H1 (cell line): ENCODE data around the gene CAP1. TPM values are rescaled to one million over a fixed set of nuclear protein-coding genes. Genes with fewer than 3 reads are reported as not detected.

Experiments used
- CTCF ChIA-PET: fragments of 300-600 bp; sonication (Branson Sonifier 250); formaldehyde crosslinking; loops from one replicate; lab custom pipeline; 2021; ENCODE audit not compliant: partially characterized antibody; lab: Charles Lee
- POLR2A ChIA-PET: fragments of 300-600 bp; sonication (Branson Sonifier 250); formaldehyde crosslinking; loops from one replicate; lab custom pipeline; 2021; ENCODE audit warnings: inconsistent platforms; ENCODE audit not compliant: partially characterized antibody; lab: Charles Lee
- DNase-seq, 2 experiments: peaks; one replicate each; pipeline versions ENCODE4 v3.0.0 to v3.0.0-alpha.2; 2010 to 2022; ENCODE audit warnings: low spot score in 2 of 2, low read depth in 1 of 2, mixed read lengths in 1 of 2
- FAIRE-seq: peaks from 2 replicates; lab custom pipeline; 2011; peaks lifted over from hg19 to GRCh38; lab: Jason Lieb, UNC
- H2AFZ ChIP-seq: 2 replicates; pipeline ENCODE4 v1.8.1; 2012; ENCODE audit warnings: low read length, inconsistent platforms
- H2AK5ac ChIP-seq: 2 replicates; pipeline ENCODE4 v1.6.1; 2013; ENCODE audit warnings: low read depth, low read length
- H2BK120ac ChIP-seq: replicated peaks from 2 replicates; pipeline ENCODE3; 2013; ENCODE audit warnings: low read depth, low read length, inconsistent platforms
- H2BK12ac ChIP-seq: 2 replicates; pipeline ENCODE4 v1.6.1; 2013; ENCODE audit warnings: low read depth, low read length
- H2BK15ac ChIP-seq: 2 replicates; pipeline ENCODE4 v1.6.1; 2013; ENCODE audit warnings: low read length
- H2BK20ac ChIP-seq: 2 replicates; pipeline ENCODE4 v1.6.1; 2013; ENCODE audit warnings: low read length
- H2BK5ac ChIP-seq: 2 replicates; pipeline ENCODE4 v1.6.1; 2013; ENCODE audit warnings: low read depth, low read length
- H3K14ac ChIP-seq: 2 replicates; pipeline ENCODE4 v1.6.1; 2013; ENCODE audit warnings: inconsistent platforms; ENCODE audit not compliant: insufficient read length
- H3K18ac ChIP-seq: 2 replicates; pipeline ENCODE4 v1.6.1; 2013; ENCODE audit warnings: low read length; ENCODE audit errors: extremely low read depth
- H3K23ac ChIP-seq: 2 replicates; pipeline ENCODE4 v1.6.1; 2013; ENCODE audit warnings: inconsistent platforms; ENCODE audit not compliant: insufficient read length
- H3K23me2 ChIP-seq: 2 replicates; pipeline ENCODE4 v1.6.1; 2013; ENCODE audit warnings: low read depth, low read length
- H3K27ac ChIP-seq: 2 replicates; pipeline ENCODE4 v1.6.1; 2011; ENCODE audit warnings: low read depth, low read length, inconsistent platforms
- H3K27me3 ChIP-seq, 4 experiments: replicated peaks in 1 of 4; 1 replicate in 1 of 4; 2 replicates in 3 of 4; pipeline versions ENCODE4 v1.6.1 to v1.8.1; 2011 to 2013; ENCODE audit warnings: low read length in 3 of 4, mild to moderate bottlenecking in 3 of 4, inconsistent platforms in 2 of 4, mixed read lengths in 2 of 4, moderate library complexity in 1 of 4; ENCODE audit not compliant: control insufficient read depth in 3 of 4, insufficient read depth in 3 of 4; ENCODE audit errors: extremely low read depth in 1 of 4
- H3K36me3 ChIP-seq, 4 experiments: 2 replicates each; pipeline versions ENCODE4 v1.6.1 to v1.8.1; 2011 to 2013; ENCODE audit warnings: mild to moderate bottlenecking in 4 of 4, low read length in 3 of 4, moderate library complexity in 2 of 4, control low read depth in 1 of 4, inconsistent platforms in 1 of 4; ENCODE audit not compliant: insufficient read depth in 4 of 4, control insufficient read depth in 2 of 4
- H3K4ac ChIP-seq: replicated peaks from 2 replicates; pipeline ENCODE3; 2013; ENCODE audit warnings: low read length, low read depth, mixed read lengths, inconsistent platforms; ENCODE audit not compliant: insufficient read length
- H3K4me1 ChIP-seq, 4 experiments: replicated peaks in 1 of 4; 1 replicate in 1 of 4; 2 replicates in 3 of 4; pipeline versions ENCODE4 v1.6.1 to v1.8.1; 2011 to 2013; ENCODE audit warnings: low read length in 3 of 4, inconsistent platforms in 2 of 4, mixed read lengths in 1 of 4; ENCODE audit not compliant: insufficient read depth in 4 of 4, control insufficient read depth in 3 of 4
- H3K4me2 ChIP-seq, 2 experiments: 2 replicates each; pipeline versions ENCODE4 v1.6.1 to v1.8.1; 2011 to 2013; ENCODE audit warnings: low read depth in 2 of 2, low read length in 2 of 2, control low read depth in 1 of 2, inconsistent platforms in 1 of 2, mild to moderate bottlenecking in 1 of 2; ENCODE audit not compliant: insufficient read depth in 1 of 2
- H3K4me3 ChIP-seq, 4 experiments: fragments of 200-600, 300-600 bp in 1 of 4; sonication (generic), shearing (Covaris generic), sonication (Bioruptor Twin) in 1 of 4; 2 replicates each; pipeline versions ENCODE4 v1.5.1 to v1.8.1; 2011 to 2016; ENCODE audit warnings: low read length in 4 of 4, low read depth in 3 of 4, control low read depth in 2 of 4, inconsistent platforms in 2 of 4, mild to moderate bottlenecking in 2 of 4, mixed read lengths in 1 of 4, moderate library complexity in 1 of 4; ENCODE audit not compliant: insufficient read depth in 2 of 4; ENCODE audit errors: extremely low read depth in 1 of 4
- H3K56ac ChIP-seq: replicated peaks from 2 replicates; pipeline ENCODE3; 2013; ENCODE audit warnings: low read depth, mild to moderate bottlenecking, mixed read lengths, low read length, inconsistent platforms; ENCODE audit not compliant: insufficient read length
- H3K79me1 ChIP-seq: 2 replicates; pipeline ENCODE4 v1.6.1; 2013; ENCODE audit warnings: low read depth, low read length, control low read depth
- H3K79me2 ChIP-seq, 2 experiments: 2 replicates each; pipeline versions ENCODE4 v1.6.1 to v1.8.1; 2012 to 2013; ENCODE audit warnings: low read length in 2 of 2, mild to moderate bottlenecking in 2 of 2, inconsistent platforms in 1 of 2; ENCODE audit not compliant: insufficient read depth in 2 of 2, control insufficient read depth in 1 of 2
- H3K9ac ChIP-seq, 4 experiments: replicated peaks in 1 of 4; 1 replicate in 1 of 4; 2 replicates in 3 of 4; pipeline versions ENCODE4 v1.6.1 to v1.8.1; 2011 to 2013; ENCODE audit warnings: low read depth in 3 of 4, low read length in 3 of 4, control low read depth in 2 of 4, mild to moderate bottlenecking in 2 of 4, moderate library complexity in 2 of 4, inconsistent platforms in 1 of 4; ENCODE audit errors: extremely low read depth in 1 of 4
- H3K9me3 ChIP-seq, 2 experiments: 2 replicates each; pipeline versions ENCODE4 v1.6.1 to v1.8.1; 2012 to 2013; ENCODE audit warnings: mild to moderate bottlenecking in 2 of 2, moderate library complexity in 2 of 2, control low read depth in 1 of 2, inconsistent platforms in 1 of 2, low read depth in 1 of 2, low read length in 1 of 2, mixed read lengths in 1 of 2; ENCODE audit not compliant: insufficient read depth in 2 of 2
- H4K20me1 ChIP-seq, 2 experiments: replicated peaks in 1 of 2; 2 replicates each; pipeline versions ENCODE3 to v1.8.1; 2011 to 2013; ENCODE audit warnings: inconsistent platforms in 2 of 2, low read length in 2 of 2, mild to moderate bottlenecking in 1 of 2; ENCODE audit not compliant: insufficient read depth in 2 of 2, control insufficient read depth in 1 of 2
- H4K5ac ChIP-seq: 2 replicates; pipeline ENCODE4 v1.6.1; 2013; ENCODE audit warnings: low read length, low read depth, mixed read lengths, inconsistent platforms; ENCODE audit not compliant: insufficient read length
- H4K8ac ChIP-seq: 2 replicates; pipeline ENCODE4 v1.8.0; 2013; ENCODE audit warnings: mild to moderate bottlenecking, moderate library complexity, low read length, inconsistent platforms; ENCODE audit not compliant: insufficient read depth; ENCODE audit errors: extremely low read depth
- H4K91ac ChIP-seq: replicated peaks from 2 replicates; pipeline ENCODE3; 2013; ENCODE audit warnings: low read length, mixed read lengths, inconsistent platforms; ENCODE audit not compliant: insufficient read length
- BACH1 ChIP-seq: IDR thresholded peaks from 2 replicates; pipeline ENCODE4 v1.6.1; 2012; ENCODE audit warnings: low read length, improper control_type of control experiment
- EGR1 ChIP-seq: IDR thresholded peaks from 2 replicates; pipeline ENCODE4 v1.6.1; 2011; ENCODE audit warnings: low read depth, low read length, borderline replicate concordance
- EZH2 ChIP-seq: fragments of 200-600 bp; sonication (generic); IDR thresholded peaks from 2 replicates; pipeline ENCODE4 v1.7.1; 2012; ENCODE audit warnings: low read depth, mild to moderate bottlenecking, moderate library complexity, low read length, inconsistent platforms; ENCODE audit not compliant: severe bottlenecking
- HDAC6 ChIP-seq: IDR thresholded peaks from one replicate; pipeline ENCODE4 v1.7.1; 2012; ENCODE audit warnings: low read depth, mild to moderate bottlenecking, inconsistent platforms, low read length, moderate library complexity
- MAFK ChIP-seq: IDR thresholded peaks from 2 replicates; pipeline ENCODE4 v1.6.1; 2012; ENCODE audit warnings: low read depth, mild to moderate bottlenecking, improper control_type of control experiment, low read length
- SP1 ChIP-seq: IDR thresholded peaks from 2 replicates; pipeline ENCODE4 v1.6.1; 2011; ENCODE audit warnings: low read depth, low read length
- TAF1 ChIP-seq: IDR thresholded peaks from 2 replicates; pipeline ENCODE4 v1.6.1; 2011; ENCODE audit warnings: mild to moderate bottlenecking, low read depth, low read length
- ZNF274 ChIP-seq: IDR thresholded peaks from 2 replicates; pipeline ENCODE4 v1.7.0; 2012; ENCODE audit warnings: low read length, borderline replicate concordance; ENCODE audit errors: extremely low read depth
- WGBS, 2 experiments: shearing (Covaris generic) in 1 of 2; methylation state at CpG; one replicate each; pipeline versions ENCODE4 v1.1.6 to v1.1.7; 2013 to 2015; ENCODE audit warnings: low lambda C conversion rate in 2 of 2, mixed read lengths in 2 of 2, inconsistent platforms in 1 of 2, low coverage in 1 of 2, missing lambda C conversion rate in 1 of 2; ENCODE audit not compliant: insufficient replicate concordance in 2 of 2, insufficient coverage in 1 of 2, insufficient read length in 1 of 2; ENCODE audit errors: extremely low coverage in 1 of 2, missing lambda C conversion rate in 1 of 2; 5-methylcytosine and 5-hydroxymethylcytosine counted together
- polyA plus RNA-seq, 7 experiments: library from polyadenylated mRNA; depleted of rRNA in 3 of 7; stranded (reverse) in 5 of 7; unstranded in 2 of 7; fragments of >200 nt in 5 of 7; fragments of 200-250 nt in 2 of 7; gene quantifications; 1 replicate in 5 of 7; 2 replicates in 1 of 7; 4 replicates in 1 of 7; pipeline versions ENCODE4 v1.2.1 to v1.2.3, GENCODE V29; 2011 to 2013; ENCODE audit warnings: missing spikeins in 2 of 7, mixed read lengths in 2 of 7
- total RNA-seq: library from RNA; stranded (reverse); fragmentation: NEBNext Ultra II Directional; extraction: Animal tissue kit (Norgen Biotek cat#: 25700); gene quantifications from 2 replicates; pipeline ENCODE4 v1.2.1, GENCODE V29; 2021
- TF ChIP-seq, protein P1 (sequence below), 3 experiments: IDR thresholded peaks; 1 replicate in 2 of 3; 2 replicates in 1 of 3; pipeline versions ENCODE4 v1.5.1 to v1.6.1; 2011; ENCODE audit warnings: low read length in 3 of 3, mild to moderate bottlenecking in 3 of 3, inconsistent platforms in 2 of 3, low read depth in 1 of 3, moderate library complexity in 1 of 3; ENCODE audit not compliant: insufficient read depth in 1 of 3; ENCODE audit errors: control extremely low read depth in 1 of 3
- TF ChIP-seq, protein P2 (sequence below): IDR thresholded peaks from 2 replicates; pipeline ENCODE4 v1.6.1; 2011; ENCODE audit warnings: low read depth, mild to moderate bottlenecking, low read length; ENCODE audit not compliant: insufficient read depth

The CAP1 gene
- total and polyA plus RNA-seq, 2 of the 8 experiments (the other 6 are each of a cell fraction or from before 2014, with no cell fraction given) = 140 to 295 TPM

DNA sequence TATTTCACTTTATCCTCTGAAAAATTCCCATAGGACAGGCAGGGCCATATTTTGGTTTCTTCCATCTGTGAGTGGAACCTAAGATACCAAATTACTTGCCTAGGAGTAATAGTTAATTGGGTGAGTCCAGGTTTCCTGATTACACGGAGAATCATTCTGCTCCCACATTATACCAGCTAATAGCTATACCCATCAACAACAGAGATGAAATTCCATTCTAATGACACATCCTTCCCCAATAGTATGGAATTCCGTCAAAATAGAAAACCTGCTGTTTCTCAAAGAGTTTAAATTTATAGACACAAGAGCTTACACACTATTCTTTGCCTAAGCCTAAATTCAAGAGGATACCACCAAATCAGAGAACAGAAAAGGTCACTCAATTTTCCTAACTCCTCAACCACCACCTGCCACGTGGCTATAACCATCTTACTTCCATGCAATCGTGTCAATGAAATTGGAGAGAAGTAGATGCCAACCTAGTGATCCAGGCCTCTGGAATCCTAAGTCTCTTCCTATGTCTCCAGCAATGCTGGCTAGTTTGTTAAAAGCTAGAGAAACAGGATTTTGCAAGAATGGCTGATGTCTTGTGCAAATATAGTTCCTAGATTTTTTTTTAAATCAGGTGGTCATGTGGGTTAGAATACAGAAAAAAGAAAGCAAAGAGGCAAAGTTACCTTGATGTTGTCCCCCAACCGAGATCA lies 50.3 kb downstream of the CAP1 start:
- Histone ChIP-seq H3K23ac (no peak overlapping the region), H3K27ac (no peak overlapping the region), H2BK5ac (no peak overlapping the region), H2AFZ (no peak overlapping the region), H4K8ac (no peak overlapping the region), H3K79me1 (peaks cover 3% of the 10 kb centered on the region; the same call in 1 of the 2 replicates), H4K91ac (no peak overlapping the region), H2BK12ac (no peak overlapping the region), H3K18ac (no peak overlapping the region), H3K27me3 (no peaks in the 10 kb centered on the region), H3K4ac (no peak overlapping the region), H3K36me3 (peaks cover 8 to 62% (median 30%) of the 10 kb centered on the region in 4 experiments), H3K23me2 (no peaks in the 10 kb centered on the region), H3K9me3 (no peaks in the 10 kb centered on the region), H3K79me2 (peaks cover 4 to 18% of the 10 kb centered on the region in 2 experiments; a peak in 3 of 4 replicates), H2BK120ac (no peak overlapping the region), H3K4me2 (no peak overlapping the region), H4K5ac (no peak overlapping the region), H3K56ac (no peak overlapping the region), H4K20me1 (no peaks in the 10 kb centered on the region), H2BK20ac (no peak overlapping the region), H3K9ac (no peak overlapping the region), H2AK5ac (no peak overlapping the region), H3K4me3 (no peak overlapping the region), H3K14ac (no peak overlapping the region), H3K4me1 (no peaks in the 10 kb centered on the region), H2BK15ac (no peak overlapping the region)
- CTCF ChIA-PET = interaction anchor here (0.9 to 3.9 kb wide), 6 partner anchors 12 to 314 kb away, joined by 4 to 18 read pairs (median 4); no protein-coding TSS in a partner anchor
- DNase-seq (no peak), FAIRE-seq (no peak)
- POLR2A ChIA-PET = interaction anchor here (0.9 to 1.2 kb wide), 2 partner anchors 9 to 100 kb away, joined by 3 read pairs; no protein-coding TSS in a partner anchor
- WGBS, 2 experiments = 86% methylated on average over 5 of the region's 5 CpGs; no CpG with 5 or more reads in 1 of the 2 experiments
- no peak for TF ChIP-seq SP1
- TF ChIP-seq, protein P1, sequence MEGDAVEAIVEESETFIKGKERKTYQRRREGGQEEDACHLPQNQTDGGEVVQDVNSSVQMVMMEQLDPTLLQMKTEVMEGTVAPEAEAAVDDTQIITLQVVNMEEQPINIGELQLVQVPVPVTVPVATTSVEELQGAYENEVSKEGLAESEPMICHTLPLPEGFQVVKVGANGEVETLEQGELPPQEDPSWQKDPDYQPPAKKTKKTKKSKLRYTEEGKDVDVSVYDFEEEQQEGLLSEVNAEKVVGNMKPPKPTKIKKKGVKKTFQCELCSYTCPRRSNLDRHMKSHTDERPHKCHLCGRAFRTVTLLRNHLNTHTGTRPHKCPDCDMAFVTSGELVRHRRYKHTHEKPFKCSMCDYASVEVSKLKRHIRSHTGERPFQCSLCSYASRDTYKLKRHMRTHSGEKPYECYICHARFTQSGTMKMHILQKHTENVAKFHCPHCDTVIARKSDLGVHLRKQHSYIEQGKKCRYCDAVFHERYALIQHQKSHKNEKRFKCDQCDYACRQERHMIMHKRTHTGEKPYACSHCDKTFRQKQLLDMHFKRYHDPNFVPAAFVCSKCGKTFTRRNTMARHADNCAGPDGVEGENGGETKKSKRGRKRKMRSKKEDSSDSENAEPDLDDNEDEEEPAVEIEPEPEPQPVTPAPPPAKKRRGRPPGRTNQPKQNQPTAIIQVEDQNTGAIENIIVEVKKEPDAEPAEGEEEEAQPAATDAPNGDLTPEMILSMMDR (IDR thresholded peaks at IDR 0.05; ENCODE audit: control extremely low read depth in 1 of 3, insufficient read depth in 1 of 3, low read depth in 1 of 3, low read length in 3 of 3) = no peak
- TF ChIP-seq TAF1 = no peak
- TF ChIP-seq HDAC6 = no peak
- no peak for TF ChIP-seq EGR1
- no peak for TF ChIP-seq EZH2
- TF ChIP-seq MAFK = no peak
- TF ChIP-seq ZNF274 = no peak
- TF ChIP-seq, protein P2, sequence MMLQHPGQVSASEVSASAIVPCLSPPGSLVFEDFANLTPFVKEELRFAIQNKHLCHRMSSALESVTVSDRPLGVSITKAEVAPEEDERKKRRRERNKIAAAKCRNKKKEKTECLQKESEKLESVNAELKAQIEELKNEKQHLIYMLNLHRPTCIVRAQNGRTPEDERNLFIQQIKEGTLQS = no peak
- no peak for TF ChIP-seq BACH1
